ES-I3 (cell line): Measurements from ENCODE around the gene IMMT.

Experiments used
- H3K36me3 ChIP-seq: 2 replicates; pipeline ENCODE4 v1.6.1; 2013; ENCODE audit warnings: mild to moderate bottlenecking, low read length, control low read depth, moderate library complexity; ENCODE audit not compliant: insufficient read depth
- H3K4me1 ChIP-seq: 2 replicates; pipeline ENCODE4 v1.6.1; 2013; ENCODE audit warnings: mild to moderate bottlenecking, control low read depth, low read length; ENCODE audit not compliant: insufficient read depth
- H3K9ac ChIP-seq: 2 replicates; pipeline ENCODE4 v1.6.1; 2013; ENCODE audit warnings: low read depth, mild to moderate bottlenecking, low read length, moderate library complexity
- H3K9me3 ChIP-seq: 2 replicates; pipeline ENCODE4 v1.6.1; 2013; ENCODE audit warnings: mild to moderate bottlenecking, low read length, moderate library complexity; ENCODE audit not compliant: control insufficient read depth, insufficient read depth

The IMMT gene

DNA sequence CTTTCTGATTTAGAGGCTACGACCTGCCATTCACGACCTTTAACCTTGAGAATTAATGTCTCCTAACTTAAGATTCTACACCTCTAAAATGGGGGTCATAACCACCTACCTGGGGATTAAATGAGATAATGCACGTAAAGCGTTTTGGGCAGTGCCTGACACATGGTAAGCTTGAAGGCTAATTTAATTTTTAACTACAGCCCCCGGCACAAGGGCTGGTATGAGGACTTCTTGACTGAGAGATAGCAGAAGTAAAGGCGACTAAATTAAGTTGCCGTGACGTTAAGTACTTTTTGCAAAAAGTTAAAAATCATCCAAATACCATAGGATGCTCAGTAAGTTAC, 4.5 kb upstream of the IMMT start:
- H3K9ac ChIP-seq = peak overlapping the region; percentile 98
- H3K4me1 ChIP-seq = peaks cover 13% of the 10 kb centered on the region
- H3K36me3 ChIP-seq = no peaks in the 10 kb centered on the region
- no peaks in the 10 kb centered on the region for H3K9me3 ChIP-seq

DNA sequence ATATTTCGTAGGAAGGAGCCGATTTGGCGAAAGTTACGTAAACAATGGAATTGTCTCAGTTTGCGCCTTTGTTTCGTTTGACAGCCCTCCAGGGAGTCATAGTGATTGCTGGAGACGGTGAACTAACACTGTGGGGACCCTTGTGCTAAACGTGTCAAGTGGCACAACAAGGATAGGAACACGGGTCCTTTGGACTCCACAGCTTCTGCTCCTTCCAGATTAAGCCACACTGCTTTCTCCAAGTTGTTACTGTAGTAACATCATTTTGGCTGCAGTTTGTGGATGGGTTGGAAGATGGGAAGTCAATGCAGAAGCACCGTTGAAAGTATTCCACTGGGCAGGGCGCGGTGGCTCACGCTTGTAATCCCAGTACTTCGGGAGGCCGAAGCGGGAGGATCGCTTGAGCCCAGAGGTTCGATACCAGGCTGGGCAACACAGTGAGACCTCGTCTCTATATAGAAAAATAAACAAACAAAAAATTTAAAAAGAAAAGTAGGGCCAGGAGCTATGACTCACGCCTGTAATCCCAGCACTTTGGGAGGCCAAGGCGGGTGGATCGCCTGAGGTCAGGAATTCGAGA, 636 bp upstream of the IMMT start:
- peak overlapping the region; percentile 97 for H3K9ac ChIP-seq
- peaks cover 5% of the 10 kb centered on the region; the same call in 1 of the 2 replicates for H3K4me1 ChIP-seq
- H3K9me3 ChIP-seq = no peaks in the 10 kb centered on the region
- no peaks in the 10 kb centered on the region for H3K36me3 ChIP-seq

DNA sequence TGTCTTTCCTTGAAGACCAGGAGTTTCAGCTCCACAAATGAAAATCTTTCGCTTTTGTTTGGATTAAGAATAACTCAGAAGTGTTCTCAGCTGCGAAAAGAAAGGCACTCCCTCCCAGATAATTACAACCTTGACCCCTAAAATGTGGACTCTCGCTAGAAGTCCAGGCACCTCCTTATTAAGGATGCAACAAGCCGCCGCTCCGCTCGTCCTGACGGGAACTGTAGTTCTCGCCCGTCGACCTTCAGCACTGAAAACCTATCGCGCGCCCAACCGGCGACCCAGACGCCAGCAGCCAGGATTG, 559 bp downstream of the IMMT start:
- Histone ChIP-seq H3K9ac (peak overlapping the region; percentile 97), H3K36me3 (no peaks in the 10 kb centered on the region), H3K4me1 (peaks cover 5% of the 10 kb centered on the region; the same call in 1 of the 2 replicates), H3K9me3 (no peaks in the 10 kb centered on the region)

DNA sequence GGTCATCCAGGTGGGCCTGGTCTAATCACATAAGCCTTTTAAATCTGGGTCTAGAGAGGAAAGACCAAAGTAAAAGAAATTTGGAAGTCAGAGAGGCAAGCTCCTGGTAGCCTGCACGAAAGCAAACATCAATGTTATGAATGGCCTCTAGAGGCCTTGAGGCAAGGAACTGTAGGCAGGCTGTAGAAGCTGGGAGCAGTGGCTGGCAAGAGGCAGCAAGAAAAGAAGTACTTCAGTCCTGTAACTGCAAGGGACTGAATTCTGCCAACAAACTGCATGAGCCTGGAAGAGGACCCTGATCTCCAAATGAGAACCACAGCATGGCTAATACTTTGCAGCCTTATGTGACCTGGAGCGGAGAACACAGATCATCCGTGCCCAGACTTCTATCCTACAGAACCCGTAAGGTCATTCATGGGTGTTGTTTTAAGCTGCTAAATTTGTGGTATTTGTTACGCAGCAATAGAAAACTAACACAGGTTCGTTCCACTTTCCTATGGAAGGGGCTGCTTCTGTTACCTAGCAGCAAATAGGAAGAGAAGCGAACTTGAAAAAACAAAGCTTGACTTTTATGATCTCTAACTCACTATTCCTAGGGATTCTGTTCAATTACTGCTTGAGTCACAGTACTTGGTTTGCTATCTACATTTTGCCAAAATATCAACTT, 1.2 kb downstream of the IMMT start:
- Histone ChIP-seq H3K36me3 (no peaks in the 10 kb centered on the region), H3K9ac (peak overlapping the region; percentile 97), H3K9me3 (no peaks in the 10 kb centered on the region), H3K4me1 (peaks cover 5% of the 10 kb centered on the region; the same call in 1 of the 2 replicates)

DNA sequence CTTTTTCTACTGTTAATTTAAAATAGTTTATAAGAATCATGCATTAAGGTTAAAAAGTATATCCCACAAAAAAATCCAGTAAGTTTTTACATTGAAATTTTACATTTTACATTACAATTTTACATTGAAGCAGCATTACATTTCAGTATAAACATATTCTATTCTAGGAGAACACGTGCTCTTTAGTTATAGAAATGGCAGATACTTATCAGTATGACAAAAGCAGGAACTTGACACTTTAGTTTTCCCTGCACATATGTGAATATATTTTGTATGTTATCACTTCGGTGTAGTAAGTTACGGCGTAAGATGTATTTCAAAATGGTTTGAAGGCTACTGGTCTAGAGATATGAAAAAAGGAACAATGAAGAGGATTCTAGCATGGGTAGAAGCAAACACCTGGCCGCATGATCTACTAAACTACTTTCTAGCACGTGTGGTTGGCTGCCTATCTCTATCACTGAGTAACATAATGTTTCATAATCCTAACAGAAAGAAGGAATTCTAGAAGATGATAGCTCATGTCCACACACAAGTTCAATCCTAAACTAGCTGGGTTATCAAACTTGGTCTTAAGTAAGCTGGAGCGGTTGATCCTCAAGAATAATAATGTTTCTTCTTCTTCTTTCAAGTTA, 5.4 kb downstream of the IMMT start:
- Histone ChIP-seq H3K9me3 (no peaks in the 10 kb centered on the region), H3K4me1 (peaks cover 5% of the 10 kb centered on the region; the same call in 1 of the 2 replicates), H3K36me3 (no peaks in the 10 kb centered on the region), H3K9ac (no peak overlapping the region)

DNA sequence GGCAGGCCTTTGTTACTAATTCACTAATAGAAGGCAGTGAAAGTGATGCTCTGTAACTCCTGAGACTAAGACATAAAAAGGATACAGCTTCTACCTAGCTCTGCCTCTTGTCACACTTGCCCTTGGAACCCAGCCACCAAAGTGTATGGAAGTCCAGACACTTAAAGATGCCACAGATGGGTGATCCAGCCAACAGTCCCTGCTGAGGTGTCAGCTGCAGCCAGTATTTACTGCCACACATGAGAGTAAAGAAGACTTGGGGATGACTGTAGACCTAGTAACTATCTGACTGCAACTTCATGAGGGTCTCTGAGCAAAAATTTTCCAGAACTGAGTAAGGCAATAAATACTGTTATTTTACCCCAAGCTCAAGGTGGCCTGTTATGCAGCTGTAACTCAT, 8.8 kb downstream of the IMMT start:
- Histone ChIP-seq H3K4me1 (no peaks in the 10 kb centered on the region), H3K9ac (no peak overlapping the region), H3K36me3 (no peaks in the 10 kb centered on the region), H3K9me3 (no peaks in the 10 kb centered on the region)

DNA sequence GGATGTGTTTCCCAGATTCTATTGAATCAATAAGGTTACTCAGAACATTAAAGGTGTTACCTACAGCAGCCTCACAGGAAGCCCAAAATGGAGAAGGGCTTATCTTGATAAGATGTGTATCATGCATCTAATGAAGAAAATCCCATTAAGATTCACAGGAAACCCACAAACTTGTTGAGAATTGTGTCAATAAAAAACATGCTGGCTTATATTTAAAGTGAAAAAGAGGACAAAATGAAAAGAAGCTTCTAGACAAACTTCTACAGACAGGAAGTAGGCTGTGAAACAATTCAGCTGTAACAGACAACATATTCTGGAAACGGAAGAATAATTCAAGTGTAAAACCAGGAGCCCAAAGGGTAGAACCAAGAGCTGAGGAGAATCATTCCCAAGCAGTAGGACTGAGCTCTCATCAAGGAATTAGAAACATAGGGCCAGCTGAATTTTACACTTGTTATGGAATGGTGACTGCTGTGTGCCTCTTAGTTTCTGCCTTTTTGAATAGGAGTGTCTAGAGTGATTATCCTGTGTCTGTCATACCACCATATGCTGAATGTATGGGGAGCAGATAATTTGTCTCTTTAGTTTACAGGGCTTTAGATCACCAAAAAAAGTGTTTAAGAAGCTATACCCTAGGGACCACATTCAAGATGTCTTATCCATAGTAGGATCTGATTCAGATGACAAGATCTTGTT, 9.6 kb downstream of the IMMT start:
- Histone ChIP-seq H3K9ac (no peak overlapping the region), H3K9me3 (no peaks in the 10 kb centered on the region), H3K36me3 (no peaks in the 10 kb centered on the region), H3K4me1 (no peaks in the 10 kb centered on the region)

DNA sequence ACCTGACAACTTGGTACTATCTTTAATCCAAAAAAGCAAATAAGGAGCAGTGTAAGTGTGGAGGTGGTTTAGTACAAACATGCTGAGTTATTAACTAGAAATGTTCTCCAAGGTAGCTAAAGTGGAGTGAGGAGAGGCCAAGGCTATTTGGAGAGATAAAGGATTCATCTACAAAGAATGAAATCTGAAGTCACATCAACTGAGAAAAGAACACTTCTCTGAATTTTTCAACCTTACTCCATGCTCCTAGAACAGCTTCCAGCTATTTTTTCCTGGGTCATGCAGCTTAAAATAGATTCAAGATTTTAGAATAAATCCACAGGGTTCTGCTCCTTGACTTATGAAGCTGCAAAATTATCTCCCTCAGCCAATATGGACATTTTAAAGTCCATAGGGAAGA, 18.7 kb downstream of the IMMT start:
- peaks cover 5% of the 10 kb centered on the region; the same call in 1 of the 2 replicates for H3K36me3 ChIP-seq
- H3K9me3 ChIP-seq = no peaks in the 10 kb centered on the region
- no peak overlapping the region for H3K9ac ChIP-seq
- no peaks in the 10 kb centered on the region for H3K4me1 ChIP-seq

DNA sequence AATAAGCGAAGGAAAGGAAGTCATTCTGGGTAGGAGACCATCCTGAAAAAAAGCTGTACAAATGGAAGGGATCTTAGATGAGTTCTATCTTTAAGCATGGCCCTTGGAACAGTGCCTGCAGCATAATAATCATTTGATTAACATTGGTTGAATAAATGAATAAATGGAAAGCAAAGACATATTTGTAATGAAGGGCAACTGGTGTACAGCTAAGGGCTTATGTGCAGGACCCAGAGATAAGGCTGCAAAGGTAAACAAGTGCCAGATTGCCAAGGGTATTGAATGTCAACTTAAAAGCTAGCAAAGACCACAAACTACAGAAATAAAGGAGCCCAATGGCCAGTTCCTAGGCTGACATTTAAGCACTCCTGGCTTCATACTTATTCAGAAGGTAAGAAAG, 19.4 kb downstream of the IMMT start:
- H3K36me3 ChIP-seq = peaks cover 5% of the 10 kb centered on the region
- H3K9ac ChIP-seq = no peak overlapping the region
- H3K9me3 ChIP-seq = no peaks in the 10 kb centered on the region
- no peaks in the 10 kb centered on the region for H3K4me1 ChIP-seq

DNA sequence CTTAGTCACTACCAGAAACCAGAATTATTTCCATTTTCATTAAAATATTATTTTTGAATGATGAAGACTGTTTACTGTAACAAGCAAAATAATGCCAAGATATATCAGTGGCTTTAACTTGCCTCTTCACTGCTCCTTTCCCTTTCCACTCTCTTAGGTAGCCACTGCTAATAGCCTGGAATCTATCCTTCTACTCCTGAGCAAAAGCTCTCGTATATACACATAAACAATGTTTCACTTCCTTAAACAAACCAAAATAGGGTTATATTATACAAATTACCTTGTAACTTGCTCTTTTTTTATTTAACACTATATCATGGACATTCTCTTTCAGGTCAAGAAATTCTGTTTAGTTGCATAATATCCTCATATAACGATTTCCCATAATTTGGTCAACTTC, 20.8 kb downstream of the IMMT start:
- H3K36me3 ChIP-seq = peaks cover 2% of the 10 kb centered on the region
- no peaks in the 10 kb centered on the region for H3K9me3 ChIP-seq
- no peaks in the 10 kb centered on the region for H3K4me1 ChIP-seq

DNA sequence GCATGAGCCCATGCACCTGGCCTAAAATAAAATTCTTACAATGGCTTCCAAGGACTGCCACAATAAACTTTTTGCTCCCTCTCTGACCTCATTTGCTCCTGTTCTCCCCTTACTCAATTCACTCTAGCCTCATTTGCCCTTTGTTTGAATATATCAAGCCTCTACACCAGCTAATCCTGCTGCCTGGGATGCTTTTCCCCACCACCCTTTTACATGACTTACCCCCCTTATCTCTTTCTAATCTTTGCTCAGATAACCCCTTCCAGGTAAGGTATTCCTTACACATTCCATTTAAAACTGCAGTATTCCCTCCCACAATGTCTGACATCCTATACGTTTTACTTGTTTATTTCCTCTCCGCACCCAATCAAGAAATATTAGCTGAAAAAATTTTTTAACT, 22.7 kb downstream of the IMMT start:
- Histone ChIP-seq H3K9me3 (no peaks in the 10 kb centered on the region), H3K4me1 (no peaks in the 10 kb centered on the region), H3K9ac (no peak overlapping the region), H3K36me3 (peaks cover 3% of the 10 kb centered on the region)

More for the DNA sequence above, 20.8 kb downstream of the IMMT start:
- no peak overlapping the region for H3K9ac ChIP-seq

DNA sequence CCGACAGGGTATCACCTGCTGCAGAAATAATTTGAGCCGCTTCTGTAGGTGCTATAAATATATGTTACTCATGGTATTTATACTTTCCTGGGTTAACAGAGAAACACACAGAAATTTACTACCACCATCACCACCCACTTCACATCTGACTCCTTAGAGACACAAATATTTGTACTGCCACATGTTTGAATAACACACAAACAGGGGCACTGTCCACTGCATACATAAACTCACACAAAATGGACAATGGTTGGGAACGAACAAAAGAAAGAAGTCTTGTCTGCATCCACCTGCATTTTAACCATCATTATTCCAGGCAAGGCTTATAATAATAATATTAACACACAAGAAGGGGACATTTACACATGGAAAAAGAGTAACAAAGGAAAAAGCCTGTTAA, 24.0 kb downstream of the IMMT start:
- H3K9me3 ChIP-seq = no peaks in the 10 kb centered on the region
- H3K36me3 ChIP-seq = peaks cover 3% of the 10 kb centered on the region
- no peaks in the 10 kb centered on the region for H3K4me1 ChIP-seq

DNA sequence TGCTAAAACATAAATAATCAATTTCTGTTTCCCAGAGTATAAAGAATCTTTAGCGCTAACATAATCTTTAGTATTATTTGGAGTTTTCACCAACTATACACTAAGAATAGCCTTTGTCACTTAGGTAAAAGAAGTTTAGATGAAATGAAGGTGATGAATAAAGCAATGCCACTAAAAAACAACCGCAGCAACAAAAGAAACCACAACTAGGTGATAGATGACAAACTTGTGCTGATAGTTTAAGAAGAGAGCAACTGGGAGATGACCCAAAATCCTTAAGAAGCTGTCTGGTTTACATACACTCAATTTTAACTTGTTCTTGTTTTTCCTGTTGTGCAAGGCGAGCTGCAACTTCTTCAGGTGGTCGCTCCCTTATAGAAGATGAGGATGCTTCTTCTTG, 24.8 kb downstream of the IMMT start:
- Histone ChIP-seq H3K9ac (no peak overlapping the region), H3K36me3 (peaks cover 3% of the 10 kb centered on the region), H3K4me1 (no peaks in the 10 kb centered on the region), H3K9me3 (no peaks in the 10 kb centered on the region)

More for the DNA sequence above, 24.0 kb downstream of the IMMT start:
- no peak overlapping the region for H3K9ac ChIP-seq

DNA sequence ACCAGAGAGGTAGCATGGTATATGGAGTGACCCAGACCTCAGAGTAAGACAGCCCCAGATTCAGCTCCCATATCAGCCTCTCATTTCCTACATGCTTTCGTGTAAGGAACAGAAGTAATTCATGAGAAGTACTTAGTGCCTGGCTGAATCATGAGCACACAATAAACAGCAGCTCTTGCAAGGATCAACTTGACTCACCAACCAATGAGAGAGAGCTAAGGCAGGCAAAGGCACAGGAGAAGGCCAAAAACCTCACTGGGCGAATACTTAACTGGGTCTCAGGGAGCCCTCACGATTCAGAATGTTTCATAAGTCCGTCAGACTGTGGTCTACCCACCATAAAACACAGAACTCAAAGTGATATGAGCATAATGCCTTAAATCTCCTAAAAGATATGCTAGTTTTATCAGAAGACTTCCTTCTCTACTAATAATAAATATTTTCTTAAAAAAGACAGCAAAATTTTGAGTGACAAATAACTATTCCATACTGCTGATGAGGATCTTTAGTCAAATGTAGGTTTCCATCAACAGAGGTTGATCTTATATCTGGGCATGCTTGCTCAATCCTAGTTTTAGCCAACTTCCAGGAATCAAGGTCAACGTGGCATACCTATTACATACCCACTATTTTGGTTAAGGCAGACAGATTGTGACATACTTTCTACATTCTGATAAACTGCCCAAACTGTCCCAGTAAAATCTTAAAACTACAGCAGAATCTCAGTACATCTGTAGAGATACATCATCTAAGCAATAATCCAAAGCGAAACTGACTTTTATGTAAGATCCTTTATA, 34.9 kb downstream of the IMMT start:
- Histone ChIP-seq H3K9me3 (no peaks in the 10 kb centered on the region), H3K4me1 (no peaks in the 10 kb centered on the region), H3K9ac (no peak overlapping the region), H3K36me3 (peaks cover 23% of the 10 kb centered on the region)
